Activated naive CD4-positive, alpha-beta T cell treated with Interleukin-2 at 50 U/mL for 16 hours (primary cell): Measurements from ENCODE around the gene CEND1.
A peak's percentile ranks its signal among the peaks of the same experiment; 100 is the strongest.

Experiments used
- DNase-seq: peaks from one replicate; pipeline ENCODE4 v3.0.0-alpha.2; 2020

CEND1 gene

DNA sequence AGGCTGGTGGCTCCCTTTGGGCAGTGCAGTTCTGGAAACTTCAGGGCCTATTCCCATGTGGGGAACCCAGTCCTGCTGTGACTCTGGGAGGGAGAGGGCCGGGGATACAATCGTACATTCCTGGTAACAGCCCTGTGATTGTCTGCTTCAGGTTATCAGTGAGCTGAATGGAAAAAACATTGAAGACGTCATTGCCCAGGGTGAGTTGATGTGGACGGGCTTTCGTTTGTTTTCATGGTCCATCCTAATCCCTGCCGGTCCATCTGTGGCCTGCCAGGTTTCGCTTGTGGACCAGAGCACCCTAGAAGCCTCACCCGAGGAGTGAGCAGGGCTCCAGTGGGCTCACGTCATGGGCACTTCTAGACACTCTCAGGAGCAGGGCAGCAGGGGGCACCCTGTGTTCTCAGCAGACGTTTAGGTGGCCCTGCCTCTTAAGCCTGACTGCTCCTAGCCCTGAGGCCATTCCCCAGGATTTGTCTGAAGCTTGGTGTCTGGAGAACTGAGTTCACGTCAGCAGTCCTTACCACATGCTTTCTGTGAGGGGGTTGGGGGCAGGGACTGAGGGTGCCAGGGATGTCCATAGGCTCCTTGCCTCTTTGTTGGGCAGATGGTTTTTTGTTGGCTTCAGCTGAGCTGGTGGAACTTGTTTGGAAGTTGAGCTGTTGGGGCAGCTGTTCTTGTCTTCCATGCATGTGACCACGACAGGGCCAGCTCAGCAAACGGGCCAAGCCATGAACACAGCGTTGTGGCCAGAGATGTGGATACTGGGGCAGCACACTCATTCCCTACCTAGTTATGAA, 21.8 kb upstream of the CEND1 start:
- no peak for DNase-seq

DNA sequence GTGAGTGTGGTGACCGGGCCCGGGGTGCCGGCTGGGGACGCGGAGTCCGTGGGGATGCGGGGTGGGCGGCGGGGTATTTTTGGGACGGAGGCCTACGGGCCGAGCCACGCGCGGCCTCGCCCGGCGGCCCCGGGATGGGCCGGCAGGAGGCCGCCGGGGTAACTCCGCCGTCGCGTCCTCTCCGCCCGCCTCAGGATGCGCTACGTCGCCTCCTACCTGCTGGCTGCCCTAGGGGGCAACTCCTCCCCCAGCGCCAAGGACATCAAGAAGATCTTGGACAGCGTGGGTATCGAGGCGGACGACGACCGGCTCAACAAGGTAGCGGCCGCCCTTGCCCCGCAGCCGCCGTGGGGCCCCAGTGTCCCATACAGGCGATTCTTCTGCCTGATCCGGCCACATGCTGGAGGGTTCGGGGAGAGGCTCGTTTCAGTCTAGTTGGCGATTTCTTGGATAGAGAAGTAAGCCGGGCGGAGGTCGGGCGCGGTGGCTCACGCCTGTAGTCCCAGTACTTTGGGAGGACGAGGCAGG, 20.2 kb upstream of the CEND1 start:
- DNase-seq, result no peak

DNA sequence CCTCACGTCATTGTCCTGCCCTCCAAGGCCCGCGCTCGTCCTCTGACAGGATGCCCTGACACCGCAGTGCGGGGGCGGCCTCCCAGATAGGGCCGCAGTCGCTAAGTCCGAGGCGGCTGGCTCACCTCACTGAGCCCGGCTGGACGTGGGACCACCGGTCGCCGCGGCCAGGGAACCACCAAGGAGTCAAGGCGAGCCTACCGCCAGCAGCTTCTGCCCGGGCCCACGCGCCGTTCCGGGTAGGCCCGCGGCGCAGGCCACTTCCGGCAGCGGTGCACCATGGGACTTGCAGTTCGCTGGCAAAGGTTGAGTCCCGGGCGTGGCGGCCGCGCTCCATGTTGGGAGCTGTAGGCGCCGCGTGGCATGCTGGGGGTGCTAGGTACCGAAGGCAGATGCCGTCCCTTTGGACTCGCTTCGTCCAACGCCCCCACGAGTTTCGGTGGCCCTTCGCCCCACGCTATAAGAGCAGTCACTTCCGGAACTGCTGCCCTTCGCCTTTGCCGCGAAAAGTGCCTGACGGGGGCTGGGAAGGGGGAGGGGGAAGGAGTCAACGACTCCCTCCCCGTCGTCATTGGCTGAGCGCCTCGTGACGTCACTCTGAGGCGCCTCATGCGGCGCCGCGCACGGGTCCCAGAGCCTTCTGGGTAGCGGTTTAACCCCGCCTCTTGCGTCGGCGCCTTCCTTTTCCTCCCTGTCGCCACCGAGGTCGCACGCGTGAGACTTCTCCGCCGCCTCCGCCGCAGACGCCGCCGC, 19.6 kb upstream of the CEND1 start, which contains the start of gene RPLP2:
Gene RPLP2, plus strand, starts transcription at position 681 of the 753 bp plus-strand sequence. CDS start 268 bp downstream, outside the sequence.
- DNase-seq, result peak; percentile 98

DNA sequence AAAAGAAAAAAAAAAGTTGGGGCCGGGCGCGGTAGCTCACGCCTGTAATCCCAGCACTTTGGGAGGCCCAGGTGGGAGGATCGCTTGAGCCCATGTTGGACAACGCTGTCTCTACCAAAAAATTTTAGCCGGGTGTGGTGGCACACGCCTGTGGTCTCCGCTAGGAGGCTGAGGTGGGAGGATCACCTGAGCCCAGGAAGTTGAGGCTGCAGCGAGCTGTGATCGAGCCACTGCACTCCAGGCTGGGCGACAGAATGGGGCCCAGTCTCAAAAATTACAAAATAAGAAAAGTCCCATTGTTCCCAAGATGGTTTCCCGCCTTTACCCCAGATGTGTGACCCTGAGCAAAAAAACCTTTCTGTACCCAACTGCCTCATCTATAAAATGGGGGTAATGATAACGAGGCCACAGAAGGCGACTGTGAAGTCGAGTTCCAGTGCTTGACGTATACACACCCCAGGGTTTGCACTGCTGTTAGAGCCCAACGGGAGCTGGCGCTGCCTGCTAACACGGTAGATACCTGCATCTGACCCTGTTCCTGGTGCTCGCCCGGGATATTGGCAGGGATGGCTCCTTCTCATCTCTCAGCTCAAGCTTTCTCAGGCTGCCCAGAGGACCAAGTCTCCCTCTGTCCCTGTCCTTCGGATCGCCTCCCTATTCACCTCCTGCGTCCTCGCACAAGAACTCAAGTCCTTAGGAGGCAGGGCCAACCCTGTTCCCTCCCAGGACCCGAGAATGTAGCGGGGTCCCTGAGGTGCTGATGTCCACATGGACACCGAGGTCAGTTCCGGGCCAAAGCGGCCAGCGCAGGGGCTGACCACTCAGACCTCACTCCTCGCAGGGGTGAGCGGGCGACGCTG, 18.8 kb upstream of the CEND1 start:
- DNase-seq, result peak; percentile 56

DNA sequence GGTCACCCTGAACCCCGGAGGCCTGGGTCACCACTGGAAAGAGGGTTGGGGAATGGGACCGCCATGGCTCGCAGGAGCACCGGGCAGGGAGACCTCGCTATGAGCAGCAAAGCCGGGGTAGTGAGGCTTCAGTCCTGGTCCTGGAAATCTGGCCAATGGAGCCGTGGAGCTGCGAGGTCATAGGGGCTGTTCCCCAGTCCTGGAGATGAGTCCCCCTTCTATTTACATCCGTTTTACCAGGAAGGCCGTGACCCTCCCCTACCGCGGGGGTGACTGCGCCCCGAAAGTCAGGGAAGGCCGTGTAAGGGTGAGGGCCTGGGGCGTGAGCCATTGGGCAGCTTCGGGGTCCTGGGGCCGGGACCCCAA, 14.7 kb upstream of the CEND1 start:
- no peak for DNase-seq

DNA sequence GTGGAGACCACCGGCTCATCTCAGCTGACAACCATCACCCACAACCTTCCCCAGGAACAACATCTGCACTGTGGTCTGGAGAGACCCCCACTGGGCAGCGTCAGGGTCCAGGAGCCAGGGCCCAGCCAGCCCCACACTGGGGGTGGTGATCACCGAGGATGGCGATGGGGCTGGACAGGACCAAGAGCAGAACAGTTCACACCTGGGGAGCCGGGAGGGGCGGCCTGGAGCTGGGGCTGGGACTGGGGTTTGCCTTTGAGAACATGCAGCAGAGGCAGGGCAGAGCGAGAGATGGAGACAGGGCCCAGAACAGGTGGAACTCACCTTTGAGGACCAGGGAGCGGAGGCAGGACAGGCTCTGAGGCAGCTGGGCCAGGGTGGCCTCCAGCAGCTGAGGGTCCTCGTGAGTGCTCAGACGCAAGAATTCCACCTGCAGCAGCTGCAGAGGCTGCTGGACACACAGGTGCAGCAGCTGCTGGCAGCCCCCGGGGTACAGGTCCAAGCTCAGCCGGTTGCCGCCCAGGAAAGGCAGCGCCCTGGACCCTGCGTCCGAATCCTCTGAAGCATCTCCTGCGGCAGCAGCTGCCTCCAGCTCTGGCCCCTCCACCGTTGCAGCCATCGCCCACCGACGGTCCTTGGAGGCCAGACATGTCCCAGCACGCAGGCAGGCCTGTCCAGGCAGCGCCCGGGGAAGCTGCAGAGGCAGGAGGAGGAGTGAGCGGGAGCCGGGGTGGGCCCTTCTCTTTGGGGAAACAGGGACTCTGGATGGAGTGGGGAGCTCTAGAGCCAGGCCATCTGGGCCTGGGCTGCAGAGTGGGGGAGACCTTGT, 14.1 kb upstream of the CEND1 start:
- DNase-seq, result no peak

DNA sequence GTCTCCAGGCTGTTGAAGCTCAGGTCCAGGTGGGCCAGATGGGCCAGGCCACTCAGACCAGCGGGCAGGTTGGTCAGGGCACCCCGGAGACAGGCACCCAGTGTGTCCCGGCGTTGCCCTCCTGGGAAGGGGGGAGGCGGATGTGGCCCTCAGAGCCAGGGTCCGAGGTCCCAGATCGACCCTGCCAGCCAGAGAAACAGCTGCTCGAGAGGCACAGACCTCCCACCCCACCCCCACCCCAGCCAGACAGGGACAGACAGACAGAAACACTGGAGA, 13.5 kb upstream of the CEND1 start:
- no peak for DNase-seq

DNA sequence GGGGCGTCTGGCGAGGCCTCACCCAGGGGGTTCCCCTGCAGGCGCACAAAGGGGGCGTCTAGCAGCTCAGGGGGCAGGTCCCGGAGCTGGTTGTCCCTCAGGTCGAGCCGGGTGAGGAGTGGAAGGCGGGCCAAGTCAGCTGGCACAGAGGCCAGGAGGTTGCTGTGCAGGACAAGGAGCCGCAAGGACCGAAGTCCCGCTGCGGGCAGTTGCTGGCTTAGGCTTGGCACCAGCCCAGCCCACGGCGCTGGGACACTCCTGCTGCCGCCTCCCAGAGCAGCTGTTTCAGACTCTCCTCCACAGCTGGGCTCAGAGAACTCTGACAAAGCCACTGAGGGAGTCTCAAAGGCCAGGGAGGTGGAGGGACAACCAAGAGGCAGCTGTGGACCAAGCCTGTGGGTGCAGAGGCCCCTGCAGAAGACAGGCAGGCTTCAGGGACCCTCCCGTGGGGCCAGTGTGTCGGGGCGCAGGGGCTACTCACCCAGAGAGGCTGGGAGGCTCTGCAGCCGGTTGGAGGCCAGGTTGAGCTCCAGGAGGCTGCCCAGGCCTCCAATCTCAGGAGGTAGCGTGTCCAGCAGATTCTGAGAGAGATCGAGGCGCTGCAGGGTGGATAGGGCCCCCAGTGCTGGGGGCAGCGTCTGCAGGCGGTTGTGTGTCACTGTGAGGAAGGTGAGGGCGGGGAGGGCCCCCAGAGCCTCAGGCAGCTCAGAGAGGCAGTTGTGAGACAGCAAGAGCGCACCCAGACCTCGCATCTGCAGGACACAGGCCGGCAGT, 13.0 kb upstream of the CEND1 start:
- DNase-seq, result no peak

DNA sequence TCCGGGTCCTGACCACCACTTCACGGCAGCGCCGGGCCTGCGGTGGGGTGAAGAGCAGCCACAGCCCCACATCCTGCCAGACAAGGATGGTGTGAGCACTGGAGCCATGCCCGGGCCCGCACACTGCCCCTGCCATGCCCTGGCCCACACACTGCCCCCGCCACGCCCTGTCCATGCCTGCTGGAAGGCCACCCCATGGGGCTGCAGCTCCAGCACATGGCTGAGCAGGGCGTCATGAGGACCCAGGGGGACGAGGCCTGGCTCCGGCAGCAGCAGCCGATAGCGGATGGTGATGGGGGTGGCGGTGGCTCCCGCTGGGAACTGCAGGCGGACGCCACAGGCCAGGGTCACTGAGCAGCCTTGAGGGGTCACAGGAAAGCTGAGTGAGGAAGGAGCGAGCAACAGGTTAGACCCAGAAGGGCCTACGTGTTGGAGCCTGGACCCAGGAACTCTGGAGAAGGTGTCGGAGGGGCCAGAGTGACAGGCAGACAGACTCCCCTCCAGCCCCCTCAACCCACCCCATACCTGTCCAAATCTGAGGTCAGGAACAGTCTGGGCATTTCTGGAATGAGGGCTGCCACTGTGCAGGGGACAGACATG, 12.2 kb upstream of the CEND1 start:
- DNase-seq, result no peak

DNA sequence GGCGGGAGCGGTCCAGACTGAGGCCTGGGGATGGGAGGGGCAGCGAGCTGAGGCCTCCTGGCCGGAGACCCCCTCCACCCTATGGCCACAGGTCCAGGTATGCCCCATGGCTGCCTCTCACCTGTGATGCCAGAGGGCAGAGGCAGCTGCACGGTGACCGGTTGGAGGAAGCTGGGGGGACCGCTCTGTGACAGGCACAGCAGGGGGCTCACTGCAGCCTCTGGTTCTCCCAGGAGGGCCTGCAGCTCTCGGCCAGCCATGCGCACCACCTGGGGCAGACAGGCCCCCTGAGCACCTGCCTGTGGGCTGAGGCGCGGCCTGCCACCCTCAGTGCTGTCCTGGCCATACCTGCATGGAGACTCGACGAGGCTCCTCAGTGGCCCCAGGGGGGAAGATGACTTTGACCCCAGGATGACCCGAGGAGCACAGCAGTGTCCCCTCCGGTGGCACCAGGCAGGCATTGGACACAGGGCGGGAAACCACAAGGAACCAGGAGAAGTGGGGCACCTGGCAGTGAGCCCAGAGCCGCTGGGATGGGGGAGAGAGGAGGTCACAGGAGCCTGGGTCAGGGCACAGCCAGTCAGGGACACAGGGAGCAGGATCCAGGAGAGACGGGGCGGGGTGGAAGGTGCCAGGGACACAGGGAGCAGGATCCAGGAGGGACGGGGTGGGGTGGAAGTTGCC, 11.3 kb upstream of the CEND1 start:
- no peak for DNase-seq

DNA sequence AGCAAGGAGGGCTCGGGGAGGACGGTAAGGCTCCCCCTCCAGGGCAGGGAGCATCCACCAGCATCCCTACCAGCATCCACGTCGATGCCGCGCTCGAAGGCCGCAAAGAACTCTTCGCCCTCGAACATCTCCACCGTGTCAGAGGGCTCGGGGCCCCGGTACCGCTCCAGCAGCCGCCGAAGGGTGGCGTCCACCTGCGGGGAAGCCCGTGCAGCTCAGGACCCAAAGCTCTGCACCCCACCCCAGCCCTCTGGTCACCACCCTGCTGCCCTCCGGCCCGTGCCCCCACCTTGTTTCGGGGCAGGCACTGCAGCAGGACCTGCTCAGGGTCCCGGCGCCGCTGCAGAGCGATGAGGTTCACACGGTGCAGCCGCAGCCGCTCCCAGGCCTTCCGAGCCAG, 10.6 kb upstream of the CEND1 start:
- DNase-seq, result no peak

DNA sequence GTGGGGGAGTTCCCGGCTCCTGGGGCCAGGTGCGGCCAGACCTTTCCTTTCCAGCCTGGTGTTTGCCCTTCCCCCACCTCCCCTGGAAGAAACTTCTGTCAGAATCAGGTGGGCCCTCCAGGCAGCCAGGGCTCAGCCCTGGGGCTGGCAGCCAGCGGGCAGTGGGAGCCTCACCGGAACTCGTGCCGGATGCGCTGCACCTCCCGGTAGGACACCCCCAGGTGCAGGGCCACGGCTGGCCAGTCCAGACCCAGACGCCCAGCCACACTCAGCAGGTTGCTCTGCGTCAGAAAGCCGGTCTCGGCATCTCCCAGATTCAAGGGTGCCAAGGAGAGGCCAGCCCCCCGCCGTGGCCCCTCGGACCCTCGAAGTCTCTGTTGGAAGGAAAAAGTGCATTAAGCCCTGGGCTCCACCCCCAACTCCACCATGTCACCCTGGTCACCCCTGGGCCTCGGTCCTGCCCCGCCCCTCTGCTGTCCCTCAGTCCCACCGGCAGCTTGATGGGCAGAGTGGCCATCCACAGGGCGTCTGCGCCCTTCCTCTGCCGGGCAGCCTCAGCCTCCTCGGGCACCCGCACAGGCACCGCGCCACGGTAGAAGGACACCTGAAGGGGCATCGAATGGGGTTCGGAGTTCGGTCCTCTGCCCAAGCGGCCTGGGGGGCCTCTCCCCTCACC, 9.9 kb upstream of the CEND1 start:
- DNase-seq, result no peak

DNA sequence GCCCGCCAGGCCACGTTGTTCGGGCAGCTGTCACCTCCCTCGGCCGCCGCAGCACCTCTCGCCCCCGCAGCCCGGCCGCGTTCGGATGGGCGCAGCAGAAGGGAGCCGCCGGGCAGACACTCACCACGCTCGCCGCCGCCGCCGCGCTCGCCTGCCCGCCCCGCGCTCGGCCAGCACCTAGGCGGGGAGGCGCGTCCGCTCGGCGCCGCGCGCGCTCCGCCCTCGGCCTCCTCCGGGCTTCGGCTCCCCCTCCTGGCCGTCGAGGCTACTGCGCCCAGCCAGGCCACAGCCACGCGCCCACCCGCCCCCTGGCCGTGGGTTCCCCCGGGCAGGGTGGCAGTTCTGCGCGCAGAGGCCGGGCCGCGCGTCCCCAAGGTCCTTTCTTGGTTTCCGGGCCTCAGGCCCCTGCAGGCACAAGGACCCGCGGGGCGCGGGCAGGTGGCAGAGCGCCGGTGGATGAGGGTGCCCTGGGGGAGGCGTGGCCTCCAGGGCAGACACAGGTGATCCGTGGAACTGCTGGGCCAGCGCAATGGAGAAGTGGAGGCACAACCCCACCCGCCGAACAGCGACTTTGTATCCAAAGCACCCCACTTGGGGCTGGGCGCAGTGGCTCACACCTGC, 8.3 kb upstream of the CEND1 start, which contains the start of gene SLC25A22:
Gene SLC25A22, minus strand, starts transcription at position 189 of the 621 bp plus-strand sequence. CDS start 3,275 bp downstream, outside the sequence.
- DNase-seq, result peak; percentile 87

DNA sequence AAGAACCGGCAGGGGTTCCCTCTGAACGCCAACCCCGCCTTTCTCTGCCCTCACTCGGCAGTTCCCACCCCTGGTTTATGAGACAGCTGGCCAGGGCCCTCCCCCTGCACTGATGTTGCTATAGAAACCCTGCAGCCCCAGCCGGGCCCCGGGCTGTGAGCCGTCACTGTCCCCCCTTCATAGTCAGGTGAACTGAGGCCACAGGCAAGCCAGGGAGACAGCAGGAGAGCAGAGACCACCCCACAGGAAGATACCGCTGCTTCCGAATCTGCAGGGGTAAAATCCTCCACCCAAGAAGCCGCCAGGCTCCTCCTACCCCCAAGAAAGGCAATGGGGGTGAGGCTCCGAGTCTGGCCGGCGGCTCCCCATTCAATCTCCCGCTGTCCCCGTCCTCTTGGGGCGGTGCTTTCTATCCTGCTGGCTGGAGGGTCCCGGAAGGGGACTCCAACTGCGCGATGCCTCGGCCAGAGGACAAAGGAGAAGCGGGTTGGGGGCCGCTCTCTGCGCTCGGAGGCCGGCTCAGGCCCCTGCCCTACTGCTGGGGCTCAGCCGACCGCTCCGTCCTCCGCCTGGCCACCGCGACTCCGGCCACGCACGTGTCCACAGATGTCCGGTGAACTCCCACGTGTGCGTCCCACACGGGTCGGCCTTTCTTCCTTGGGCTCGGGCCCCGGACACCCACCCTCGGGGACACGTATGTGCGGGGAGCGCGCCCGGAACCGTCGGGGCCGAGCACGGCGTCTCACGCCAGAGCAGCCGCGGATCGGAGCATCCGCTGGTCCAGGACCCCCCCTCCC, 7.6 kb upstream of the CEND1 start:
- DNase-seq, result peak; percentile 78

DNA sequence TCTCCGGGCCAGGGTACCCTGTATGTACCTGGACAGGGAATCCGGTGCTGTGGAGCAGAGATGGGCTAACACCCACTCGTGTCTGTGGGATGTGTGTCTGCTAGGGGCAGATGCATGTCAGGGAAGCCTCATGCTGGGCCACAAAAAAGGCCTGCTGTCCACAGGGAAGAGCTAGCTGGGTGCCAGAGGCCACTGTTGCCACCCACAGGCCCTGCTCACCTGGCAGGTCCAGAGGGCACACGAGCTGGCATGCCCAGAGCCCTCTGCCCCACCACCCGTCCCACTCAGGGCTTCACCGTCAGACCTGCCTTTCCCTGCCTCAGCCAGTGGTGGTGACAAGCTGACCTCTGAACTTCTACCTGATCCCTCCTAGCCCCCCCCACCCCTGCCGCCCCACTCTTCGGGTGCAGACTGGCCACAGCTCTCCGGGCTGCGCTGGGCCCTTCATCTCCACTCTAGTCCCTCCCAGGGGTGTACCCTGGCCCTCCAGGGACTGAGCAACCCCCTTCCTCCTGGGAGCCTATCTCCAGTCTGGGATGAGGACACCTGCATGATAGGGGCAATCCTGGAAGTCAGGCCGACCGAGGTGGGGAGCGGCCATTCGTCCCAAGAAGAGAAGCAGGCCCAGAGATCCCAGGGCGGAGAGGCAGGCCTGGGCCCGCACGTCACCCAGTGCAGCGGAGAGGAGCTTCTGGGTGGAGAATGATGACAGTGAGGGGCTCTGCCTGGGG, 6.8 kb upstream of the CEND1 start:
- no peak for DNase-seq

DNA sequence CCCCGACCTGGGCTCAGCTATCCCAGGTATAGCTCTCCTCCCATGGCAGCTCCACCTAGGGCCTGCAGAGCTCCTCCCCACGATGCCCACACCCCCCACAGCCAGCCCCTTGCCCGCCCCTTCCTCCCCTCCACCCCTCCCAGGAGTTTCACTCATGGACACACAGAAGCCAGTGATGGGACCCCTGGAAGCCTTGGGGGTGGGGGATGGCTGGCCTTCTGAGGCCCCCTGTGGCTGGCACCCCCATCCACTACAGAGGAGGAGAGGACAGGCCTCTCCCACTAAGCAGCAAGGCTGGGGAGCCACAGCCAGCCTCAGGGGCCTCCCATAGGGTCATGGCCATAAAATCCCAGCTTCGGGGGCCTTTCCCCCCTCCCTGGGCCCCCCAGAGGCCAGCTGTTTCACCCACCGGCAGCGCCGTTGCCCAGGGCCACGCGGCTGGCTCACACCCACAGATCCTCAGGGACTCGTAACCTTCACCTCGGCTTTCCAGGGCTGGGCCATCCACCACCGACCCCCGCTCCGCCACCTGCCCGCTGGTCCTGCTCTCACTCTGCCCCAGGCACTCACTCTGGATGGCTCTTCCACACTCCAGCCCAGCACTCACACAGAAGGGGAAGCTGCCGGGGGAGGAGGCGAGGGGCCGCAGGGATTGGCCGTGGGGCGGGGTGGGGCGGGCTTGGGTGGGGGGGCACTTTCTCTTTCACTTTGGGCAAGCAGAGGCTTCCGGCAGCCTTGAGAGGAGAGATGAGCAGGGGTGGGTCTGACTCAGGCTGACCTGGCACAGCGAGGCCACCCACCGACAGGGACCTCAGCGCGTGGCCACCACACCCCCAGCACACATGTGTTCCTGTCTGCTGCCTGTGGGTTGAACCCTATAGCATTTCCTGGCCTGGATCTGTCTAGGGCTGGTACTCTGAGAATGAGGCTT, 6.0 kb upstream of the CEND1 start:
- peak; percentile 86 for DNase-seq
